Measurements from ENCODE around the gene RAP1GAP2.

DNA sequence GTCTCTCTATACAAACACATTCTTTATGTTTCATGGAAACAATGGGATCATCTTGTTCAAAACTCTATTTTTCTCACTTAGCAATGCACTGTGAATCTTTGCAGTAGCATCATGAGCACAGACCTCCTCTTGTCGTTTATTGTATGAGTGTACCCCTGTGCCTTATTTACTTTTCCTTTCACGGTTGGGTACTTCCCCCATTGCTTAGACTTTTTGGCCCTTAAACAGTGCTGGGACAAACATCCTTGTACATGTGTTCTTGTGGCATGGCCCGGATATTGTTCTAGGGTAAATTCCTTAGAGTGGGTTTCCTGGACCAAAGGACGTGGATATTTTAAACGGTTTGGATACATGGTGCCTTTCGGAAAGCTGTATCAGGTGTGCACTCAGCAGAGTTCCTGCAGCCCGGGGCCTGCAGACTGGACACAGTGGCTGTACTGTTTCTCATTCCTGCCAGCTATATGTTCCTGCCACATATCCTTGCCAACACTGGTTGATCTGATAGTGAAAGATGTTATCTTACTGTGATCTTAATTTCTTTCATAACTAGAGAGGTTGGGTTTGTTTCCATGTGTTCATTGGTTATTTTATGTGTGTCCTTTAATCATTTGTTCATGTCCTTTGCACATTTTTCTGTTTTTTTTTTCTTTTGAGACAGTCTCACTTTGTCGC is 156.1 kb downstream of the RAP1GAP2 start:
- TF ChIP-seq POLR2A (IDR thresholded peaks at IDR 0.05), result no peak
- TF ChIP-seq, protein P1, sequence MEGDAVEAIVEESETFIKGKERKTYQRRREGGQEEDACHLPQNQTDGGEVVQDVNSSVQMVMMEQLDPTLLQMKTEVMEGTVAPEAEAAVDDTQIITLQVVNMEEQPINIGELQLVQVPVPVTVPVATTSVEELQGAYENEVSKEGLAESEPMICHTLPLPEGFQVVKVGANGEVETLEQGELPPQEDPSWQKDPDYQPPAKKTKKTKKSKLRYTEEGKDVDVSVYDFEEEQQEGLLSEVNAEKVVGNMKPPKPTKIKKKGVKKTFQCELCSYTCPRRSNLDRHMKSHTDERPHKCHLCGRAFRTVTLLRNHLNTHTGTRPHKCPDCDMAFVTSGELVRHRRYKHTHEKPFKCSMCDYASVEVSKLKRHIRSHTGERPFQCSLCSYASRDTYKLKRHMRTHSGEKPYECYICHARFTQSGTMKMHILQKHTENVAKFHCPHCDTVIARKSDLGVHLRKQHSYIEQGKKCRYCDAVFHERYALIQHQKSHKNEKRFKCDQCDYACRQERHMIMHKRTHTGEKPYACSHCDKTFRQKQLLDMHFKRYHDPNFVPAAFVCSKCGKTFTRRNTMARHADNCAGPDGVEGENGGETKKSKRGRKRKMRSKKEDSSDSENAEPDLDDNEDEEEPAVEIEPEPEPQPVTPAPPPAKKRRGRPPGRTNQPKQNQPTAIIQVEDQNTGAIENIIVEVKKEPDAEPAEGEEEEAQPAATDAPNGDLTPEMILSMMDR (IDR thresholded peaks at IDR 0.05), result no peak

All from uterus (tissue), 2 donors.